T-cell (primary cell): ENCODE results near the gene HSPB8. TPM values are rescaled to one million over a fixed set of nuclear protein-coding genes. Genes with fewer than 3 reads are reported as not detected.

ENCODE experiments used
- ATAC-seq, 4 experiments: fragments of 200-7000 bp in 3 of 4; fragments of 150-1000 bp in 1 of 4; cut with Tn5 transposase; replicated peaks in 1 of 4; 1 replicate in 3 of 4; 2 replicates in 1 of 4; pipeline ENCODE4 v1.10.0; 2021; ENCODE audit warnings: moderate library complexity in 3 of 4, mild to moderate bottlenecking in 2 of 4, moderate number of reproducible peaks in 1 of 4
- CTCF ChIA-PET, 2 donors: fragments of 300-600 bp; sonication (Branson Sonifier 250); formaldehyde crosslinking; loops; one replicate each; lab custom pipeline; 2022; ENCODE audit warnings: antibody characterized with exemption in 2 of 2; lab: Charles Lee
- POLR2A ChIA-PET, 2 donors: fragments of 300-600 bp; sonication (Branson Sonifier 250); formaldehyde crosslinking; loops; one replicate each; lab custom pipeline; 2022; ENCODE audit warnings: antibody characterized with exemption in 2 of 2; lab: Charles Lee
- DNase-seq, 35 experiments: peaks; one replicate each; pipeline versions ENCODE4 v3.0.0 to v3.0.0-alpha.2; 2013 to 2023
- H3K27ac ChIP-seq: one replicate; pipeline ENCODE4 v1.5.1; 2013; ENCODE audit warnings: low read length
- H3K27me3 ChIP-seq, 2 experiments: replicated peaks in 1 of 2; 1 replicate in 1 of 2; 2 replicates in 1 of 2; pipeline versions ENCODE4 v1.6.1 to v1.7.0; 2013; ENCODE audit warnings: low read length in 1 of 2, mixed read lengths in 1 of 2; ENCODE audit not compliant: control insufficient read depth in 2 of 2, insufficient read depth in 2 of 2; ENCODE audit errors: extremely low read depth in 1 of 2
- H3K36me3 ChIP-seq, 2 donors: 1 replicate in 1 of 2; 2 replicates in 1 of 2; pipeline versions ENCODE4 v1.6.1 to v1.7.0; 2013; ENCODE audit warnings: low read length in 1 of 2; ENCODE audit not compliant: control insufficient read depth in 2 of 2, insufficient read depth in 1 of 2; ENCODE audit errors: extremely low read depth in 1 of 2
- H3K4me1 ChIP-seq, 2 experiments: 1 replicate in 1 of 2; 2 replicates in 1 of 2; pipeline versions ENCODE4 v1.6.1 to v1.7.0; 2013; ENCODE audit warnings: low read length in 2 of 2, mixed read lengths in 1 of 2; ENCODE audit not compliant: insufficient read depth in 2 of 2, control insufficient read depth in 1 of 2; ENCODE audit errors: extremely low read depth in 1 of 2
- H3K4me3 ChIP-seq, 2 donors: 1 replicate in 1 of 2; 2 replicates in 1 of 2; pipeline versions ENCODE4 v1.5.1 to v1.7.0; 2013; ENCODE audit warnings: mild to moderate bottlenecking in 2 of 2, low read length in 1 of 2, moderate library complexity in 1 of 2; ENCODE audit not compliant: control insufficient read depth in 1 of 2; ENCODE audit errors: extremely low read depth in 1 of 2
- H3K9me3 ChIP-seq: 2 replicates; pipeline ENCODE4 v1.7.0; 2013
- H3K27ac Mint-ChIP-seq, 2 donors: one replicate each; pipeline ENCODE4 v1.8.0; 2020 to 2021; ENCODE audit warnings: mild to moderate bottlenecking in 2 of 2, mixed read lengths in 2 of 2
- H3K27me3 Mint-ChIP-seq, 2 donors: one replicate each; pipeline ENCODE4 v1.8.0; 2021 to 2022; ENCODE audit warnings: mixed read lengths in 2 of 2
- H3K36me3 Mint-ChIP-seq: one replicate; pipeline ENCODE4 v1.8.0; 2021; ENCODE audit warnings: mixed read lengths
- H3K4me1 Mint-ChIP-seq, 3 donors: one replicate each; pipeline ENCODE4 v1.8.0; 2020 to 2022; ENCODE audit warnings: mixed read lengths in 3 of 3, mild to moderate bottlenecking in 1 of 3
- H3K4me3 Mint-ChIP-seq, 3 donors: one replicate each; pipeline ENCODE4 v1.8.0; 2020 to 2022; ENCODE audit warnings: mild to moderate bottlenecking in 3 of 3, mixed read lengths in 3 of 3, moderate library complexity in 3 of 3
- H3K9me3 Mint-ChIP-seq, 3 donors: one replicate each; pipeline ENCODE4 v1.8.0; 2020 to 2022; ENCODE audit warnings: mixed read lengths in 3 of 3
- WGBS: methylation state at CpG from one replicate; pipeline ENCODE4 v1.1.5; 2013; ENCODE audit warnings: missing lambda C conversion rate; ENCODE audit not compliant: insufficient coverage; 5-methylcytosine and 5-hydroxymethylcytosine counted together
- total RNA-seq, 35 experiments: library from RNA in 6 of 35; stranded (reverse) in 6 of 35; fragments of 120-200 nt in 1 of 35; gene quantifications; one replicate each; pipeline versions ENCODE4 v1.2.1 to v1.2.4 and lab custom pipeline; 2013 to 2026

The HSPB8 gene
- total RNA-seq, 5 donors from 2014 or later (not counting 1 experiment from before 2014, with no cell fraction given), result 0.18 TPM; not detected in 4

GRCh38 chr12:119168721-119169120 lies 10.0 kb upstream of the HSPB8 start:
- Histone ChIP-seq H3K4me3 (no peak overlapping the region), H3K9me3 (no peaks in the 10 kb centered on the region), H3K4me1 (no peaks in the 10 kb centered on the region), H3K27me3 (peaks cover 0 to 3% of the 10 kb centered on the region in 2 experiments), H3K27ac (no peak overlapping the region), H3K36me3 (no peaks in the 10 kb centered on the region)
- Mint-ChIP-seq H3K27me3 (peaks cover 0 to 2% of the 10 kb centered on the region in 2 donors), H3K27ac (no peak overlapping the region), H3K36me3 (no peaks in the 10 kb centered on the region), H3K9me3 (peaks cover 3 to 13% (median 5%) of the 10 kb centered on the region in 3 donors), H3K4me3 (no peak overlapping the region), H3K4me1 (no peaks in the 10 kb centered on the region)
- ATAC-seq, result no peak
- ChIA-PET CTCF (no interaction called here), POLR2A (no interaction called here)
- DNase-seq, result no peak
- WGBS, result 78% methylated on average over 1 of the region's 3 CpGs

- Mint-ChIP-seq H3K4me1 (no peaks in the 10 kb centered on the region), H3K4me3 (no peak overlapping the region)
Observed at GRCh38 chr12:119169150-119169549, 9.6 kb upstream of the HSPB8 start.

DNA sequence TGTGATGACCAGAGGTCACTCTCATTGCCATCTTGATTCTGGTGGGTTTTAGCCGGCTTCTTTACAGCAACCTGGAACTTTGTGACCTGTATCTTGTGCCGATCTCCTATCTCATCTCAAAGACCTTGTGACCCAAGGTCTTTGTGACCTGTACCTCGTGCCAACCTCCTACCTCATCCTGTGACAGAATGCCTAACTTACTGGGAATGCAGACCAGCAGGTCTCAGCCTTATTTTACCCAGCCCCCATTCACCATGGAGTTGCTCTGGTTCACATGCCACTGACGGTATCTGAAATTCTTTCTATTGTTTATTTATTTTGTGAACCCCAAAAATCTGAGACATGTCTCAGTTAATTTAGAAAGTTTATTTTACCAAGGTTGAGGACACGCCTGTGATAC lies 7.4 kb upstream of the HSPB8 start:
- no peaks in the 10 kb centered on the region for H3K36me3 Mint-ChIP-seq
- CTCF ChIA-PET, result no interaction called here
- H3K27me3 Mint-ChIP-seq, result peaks cover 3 to 6% of the 10 kb centered on the region in 2 donors
- H3K9me3 Mint-ChIP-seq, result peaks cover 3 to 13% (median 5%) of the 10 kb centered on the region in 3 donors
- H3K4me3 Mint-ChIP-seq, result no peak overlapping the region
- Histone ChIP-seq H3K9me3 (no peaks in the 10 kb centered on the region), H3K27me3 (peaks cover 0 to 14% of the 10 kb centered on the region in 2 experiments), H3K4me1 (no peaks in the 10 kb centered on the region), H3K36me3 (no peaks in the 10 kb centered on the region), H3K27ac (no peak overlapping the region), H3K4me3 (no peak overlapping the region)
- no peak for ATAC-seq
- POLR2A ChIA-PET, result no interaction called here
- no peak overlapping the region for H3K27ac Mint-ChIP-seq
- DNase-seq, result no peak
- WGBS, result 83% methylated on average over 4 of the region's 5 CpGs
- no peaks in the 10 kb centered on the region for H3K4me1 Mint-ChIP-seq

More at GRCh38 chr12:119169150-119169549, 9.6 kb upstream of the HSPB8 start:
- peaks cover 3 to 13% (median 5%) of the 10 kb centered on the region in 3 donors for H3K9me3 Mint-ChIP-seq
- H3K27ac ChIP-seq, result no peak overlapping the region
- H3K36me3 Mint-ChIP-seq, result no peaks in the 10 kb centered on the region
- DNase-seq, result no peak
- peaks cover 0 to under 1% of the 10 kb centered on the region in 2 donors for H3K27me3 Mint-ChIP-seq
- H3K36me3 ChIP-seq, result no peaks in the 10 kb centered on the region
- 30% methylated on average over 1 of the region's 2 CpGs for WGBS
- no peaks in the 10 kb centered on the region for H3K9me3 ChIP-seq
- peaks cover 0 to 3% of the 10 kb centered on the region in 2 experiments for H3K27me3 ChIP-seq
- no peaks in the 10 kb centered on the region for H3K4me1 ChIP-seq
- ChIA-PET POLR2A (no interaction called here), CTCF (no interaction called here)
- no peak for ATAC-seq
- H3K4me3 ChIP-seq, result no peak overlapping the region
- H3K27ac Mint-ChIP-seq, result no peak overlapping the region

DNA sequence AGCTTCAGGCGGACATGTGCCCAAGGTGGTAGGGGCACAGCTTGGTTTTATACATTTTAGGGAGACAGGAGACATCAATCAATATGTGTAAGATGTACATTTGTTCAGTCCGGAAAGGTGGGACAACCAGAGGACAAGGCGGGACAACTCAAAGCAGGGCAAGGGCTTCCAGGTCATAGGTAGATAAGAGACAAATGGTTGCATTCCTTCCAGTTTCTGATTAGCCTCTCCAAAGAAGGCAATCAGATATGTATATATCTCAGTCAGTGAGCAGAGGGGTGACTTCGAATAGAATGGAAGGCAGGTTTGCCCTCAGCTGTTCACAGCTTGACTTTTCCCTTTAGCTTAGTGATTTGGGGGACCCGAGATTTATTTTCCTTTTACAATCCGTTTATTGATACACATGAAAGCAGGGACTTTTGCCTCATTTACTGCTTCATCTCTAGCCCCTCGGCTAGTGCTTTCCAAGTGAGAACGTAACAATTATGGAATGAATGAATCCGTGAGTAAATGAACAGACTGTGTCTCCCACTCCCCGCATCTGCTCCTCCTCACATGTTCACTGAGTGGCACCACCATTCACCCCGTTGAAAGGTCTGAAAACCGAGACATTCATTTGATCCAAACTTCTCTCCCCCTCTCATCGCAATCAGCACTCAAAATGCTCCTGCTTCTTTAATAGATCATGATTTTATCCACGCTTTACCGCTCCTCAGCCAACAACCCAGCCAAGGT lies 6.9 kb upstream of the HSPB8 start:
- H3K9me3 ChIP-seq, result no peaks in the 10 kb centered on the region
- DNase-seq (no peak), ATAC-seq (no peak)
- Mint-ChIP-seq H3K36me3 (no peaks in the 10 kb centered on the region), H3K4me1 (no peaks in the 10 kb centered on the region), H3K9me3 (peaks cover 3 to 11% (median 5%) of the 10 kb centered on the region in 3 donors), H3K27ac (no peak overlapping the region), H3K4me3 (no peak overlapping the region), H3K27me3 (peaks cover 5 to 8% of the 10 kb centered on the region in 2 donors)
- H3K4me1 ChIP-seq, result no peaks in the 10 kb centered on the region
- 76% methylated on average over 11 of the region's 15 CpGs for WGBS
- peaks cover 0 to 17% of the 10 kb centered on the region in 2 experiments for H3K27me3 ChIP-seq
- H3K4me3 ChIP-seq, result no peak overlapping the region
- CTCF ChIA-PET, result no interaction called here
- no peaks in the 10 kb centered on the region for H3K36me3 ChIP-seq
- POLR2A ChIA-PET, result no interaction called here
- no peak overlapping the region for H3K27ac ChIP-seq

DNA sequence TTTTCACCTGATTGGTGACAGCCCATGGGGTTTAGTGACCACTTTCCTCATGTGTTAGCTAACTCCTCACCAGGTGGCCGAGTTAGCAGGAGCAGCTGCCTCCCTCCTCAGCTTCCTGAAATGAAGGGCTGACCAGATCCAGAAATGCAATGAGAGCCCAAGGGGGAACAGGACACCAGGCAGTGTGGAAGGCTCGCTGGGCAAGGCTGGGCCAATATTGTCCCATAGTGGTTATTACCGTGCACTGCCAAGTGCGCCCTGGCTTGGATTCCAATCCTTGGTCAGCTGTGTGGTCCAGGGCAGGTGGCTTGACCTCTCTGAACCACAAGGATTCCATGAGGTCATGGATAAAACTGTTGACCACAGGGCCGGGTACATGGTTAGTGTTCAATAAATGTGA lies 3.6 kb upstream of the HSPB8 start:
- Mint-ChIP-seq H3K27ac (no peak overlapping the region), H3K36me3 (no peaks in the 10 kb centered on the region), H3K4me3 (no peak overlapping the region), H3K9me3 (peaks cover 3 to 5% (median 4%) of the 10 kb centered on the region in 3 donors), H3K4me1 (no peaks in the 10 kb centered on the region), H3K27me3 (peaks cover 9 to 16% of the 10 kb centered on the region in 2 donors)
- Histone ChIP-seq H3K4me3 (no peak overlapping the region), H3K4me1 (no peaks in the 10 kb centered on the region), H3K9me3 (no peaks in the 10 kb centered on the region), H3K27ac (no peak overlapping the region), H3K27me3 (peaks cover 2 to 31% of the 10 kb centered on the region in 2 experiments), H3K36me3 (no peaks in the 10 kb centered on the region)
- ChIA-PET POLR2A (no interaction called here), CTCF (interaction anchor here in 1 of 2 donors (0.6 kb wide), 1 partner anchor 68 kb away, joined by 3 read pairs; no protein-coding TSS in a partner anchor)
- no peak for DNase-seq
- ATAC-seq, result no peak
- 64% methylated on average over 4 of the region's 5 CpGs for WGBS

- Histone ChIP-seq H3K9me3 (no peaks in the 10 kb centered on the region), H3K4me3 (no peak overlapping the region), H3K36me3 (no peaks in the 10 kb centered on the region), H3K27me3 (peaks cover 2 to 31% of the 10 kb centered on the region in 2 experiments), H3K4me1 (no peaks in the 10 kb centered on the region), H3K27ac (no peak overlapping the region)
- Mint-ChIP-seq H3K4me3 (no peak overlapping the region), H3K4me1 (no peaks in the 10 kb centered on the region), H3K9me3 (peaks cover 0 to 5% (median 0%) of the 10 kb centered on the region in 3 donors), H3K27me3 (peaks cover 9 to 16% of the 10 kb centered on the region in 2 donors), H3K27ac (no peak overlapping the region), H3K36me3 (no peaks in the 10 kb centered on the region)
- ATAC-seq (no peak), DNase-seq (no peak)
- POLR2A ChIA-PET, result no interaction called here
- WGBS, result 56% methylated on average over 11 of the region's 21 CpGs
- CTCF ChIA-PET, result interaction anchor here in 1 of 2 donors (0.9 kb wide), 1 partner anchor 8 kb away, joined by 3 read pairs; no protein-coding TSS in a partner anchor
Observed at GRCh38 chr12:119176267-119177055, 2.3 kb upstream of the HSPB8 start.
